ENCODE results near the gene BRAF.

GRCh38 chr7:140923358-140924006 lies 1.2 kb downstream of the BRAF start:
- TF ChIP-seq CTCF (IDR thresholded peaks at IDR 0.05): no peak
- no peak for TF ChIP-seq POLR2A (IDR thresholded peaks at IDR 0.05)

Data from lower leg skin (tissue), 3 donors.